HG03460 (cell line): ENCODE measurements around the gene ZNF627.
"Not testable (repeated sequence)": the region's sequence is repeated elsewhere in the genome, so short reads cannot be mapped to it uniquely, and the experiment has no call there.

Experiments used
- ATAC-seq: cut with Tn5 transposase; IDR thresholded peaks from one replicate; pipeline ENCODE4 v1.9.1; 2021; ENCODE audit not compliant: unreplicated experiment

Gene ZNF627

GRCh38 chr19:11597202-11598102 lies at the start of gene ZNF627:
ZNF627 (plus strand) TSS chr19:11597483; CDS start chr19:11597628, 145 bp downstream.
- peak; percentile 94 for ATAC-seq

- no peak for ATAC-seq
Observed at GRCh38 chr19:11547929-11548700, 49.2 kb upstream of the ZNF627 start.

- no peak for ATAC-seq
Observed at GRCh38 chr19:11549386-11549953, 47.8 kb upstream of the ZNF627 start.

- ATAC-seq, result no peak
Observed at GRCh38 chr19:11550265-11550664, 47.0 kb upstream of the ZNF627 start.

- no peak for ATAC-seq
Observed at GRCh38 chr19:11551603-11552235, 45.6 kb upstream of the ZNF627 start.

GRCh38 chr19:11552666-11553372 lies 44.5 kb upstream of the ZNF627 start:
- ATAC-seq, result no peak

GRCh38 chr19:11554160-11554559 lies 43.1 kb upstream of the ZNF627 start:
- ATAC-seq, result no peak

GRCh38 chr19:11555246-11555645 lies 42.0 kb upstream of the ZNF627 start:
- no peak for ATAC-seq

GRCh38 chr19:11556634-11557420 lies 40.5 kb upstream of the ZNF627 start:
- no peak for ATAC-seq

- peak; percentile 83 for ATAC-seq
Observed at GRCh38 chr19:11558881-11559828, 38.1 kb upstream of the ZNF627 start, which contains the start of gene ELOF1. ELOF1 (minus strand) TSS chr19:11559230; CDS start chr19:11554347, 4,883 bp downstream.

GRCh38 chr19:11560404-11561051 lies 36.8 kb upstream of the ZNF627 start:
- ATAC-seq, result no peak

GRCh38 chr19:11563532-11563931 lies 33.8 kb upstream of the ZNF627 start:
- ATAC-seq, result no peak

GRCh38 chr19:11564082-11564807 lies 33.0 kb upstream of the ZNF627 start:
- ATAC-seq, result not testable (repeated sequence)

GRCh38 chr19:11565649-11565980 lies 31.7 kb upstream of the ZNF627 start:
- not testable (repeated sequence) for ATAC-seq

- no peak for ATAC-seq
Observed at GRCh38 chr19:11566164-11566563, 31.1 kb upstream of the ZNF627 start.

GRCh38 chr19:11570039-11570462 lies 27.2 kb upstream of the ZNF627 start:
- no peak for ATAC-seq

- ATAC-seq, result not testable (repeated sequence)
Observed at GRCh38 chr19:11573354-11573753, 23.9 kb upstream of the ZNF627 start.
